PFSK-1 (cell line): ENCODE measurements around the gene ELAVL2.

ENCODE experiments used
- POLR2AphosphoS5 ChIP-seq: IDR thresholded peaks from 2 replicates; pipeline ENCODE4 v1.6.1; 2012; ENCODE audit warnings: low read depth, mild to moderate bottlenecking, control low read depth, low read length, moderate library complexity
- TAF1 ChIP-seq: IDR thresholded peaks from 2 replicates; pipeline ENCODE4 v1.6.1; 2012; ENCODE audit warnings: low read length, control low read depth, borderline replicate concordance; ENCODE audit not compliant: insufficient read depth

GRCh38 chr9:23820451-23821374 lies 5.3 kb downstream of the ELAVL2 start:
- TF ChIP-seq TAF1 (no peak), POLR2AphosphoS5 (no peak)
